GM21390 (cell line): Measurements from ENCODE around the gene CAPN8.

Source experiments
- ATAC-seq: cut with Tn5 transposase; IDR thresholded peaks from one replicate; pipeline ENCODE4 v1.9.1; 2021; ENCODE audit not compliant: unreplicated experiment

CAPN8 gene

DNA sequence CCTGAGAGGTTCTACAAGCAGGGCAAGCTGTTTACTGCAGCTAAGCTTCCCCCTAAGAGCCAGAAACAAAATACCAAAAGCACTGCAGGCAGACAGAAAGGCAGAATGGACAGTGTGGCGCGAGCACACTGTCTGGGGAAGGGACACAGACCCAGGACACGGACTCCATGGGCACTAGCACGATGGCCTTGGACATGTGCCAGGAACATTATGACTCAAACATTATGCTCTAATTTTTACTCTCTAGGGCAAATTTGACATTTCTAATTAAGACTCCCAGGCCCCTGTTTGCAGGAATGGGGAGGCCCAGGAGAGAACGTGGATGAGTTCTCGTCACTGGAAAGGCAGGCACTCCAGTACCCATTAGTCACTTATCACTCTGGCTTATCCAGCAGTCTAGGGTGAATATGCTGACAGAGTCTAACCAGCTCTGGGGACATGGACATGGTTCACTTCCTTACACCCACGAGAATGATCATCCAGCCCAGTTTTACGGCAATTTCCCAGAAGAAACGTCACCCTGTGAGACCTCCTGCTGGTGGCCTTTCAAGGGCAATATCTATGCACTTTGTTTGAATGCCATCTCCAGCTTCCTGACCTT lies 45.1 kb downstream of the CAPN8 start:
- no peak for ATAC-seq

DNA sequence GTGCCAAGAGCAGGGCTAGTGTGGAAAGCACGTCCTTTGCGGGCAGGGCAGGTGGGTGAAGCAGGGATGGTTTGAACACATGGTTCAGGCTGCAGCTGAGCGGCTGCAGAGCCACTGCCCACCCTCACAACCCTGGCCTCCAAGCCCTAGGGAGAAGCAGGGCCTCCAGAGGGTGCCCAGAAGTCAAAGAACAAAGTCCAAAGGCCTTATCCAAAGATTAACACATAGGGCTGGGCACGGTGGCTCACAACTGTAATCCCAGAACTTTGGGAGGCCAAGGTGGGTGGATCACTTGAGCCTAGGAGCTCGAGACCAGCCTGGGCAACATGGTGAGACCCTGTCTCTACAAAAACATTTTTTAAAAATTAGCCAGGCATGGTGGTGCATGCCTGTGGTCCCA lies 46.8 kb downstream of the CAPN8 start:
- ATAC-seq = no peak

DNA sequence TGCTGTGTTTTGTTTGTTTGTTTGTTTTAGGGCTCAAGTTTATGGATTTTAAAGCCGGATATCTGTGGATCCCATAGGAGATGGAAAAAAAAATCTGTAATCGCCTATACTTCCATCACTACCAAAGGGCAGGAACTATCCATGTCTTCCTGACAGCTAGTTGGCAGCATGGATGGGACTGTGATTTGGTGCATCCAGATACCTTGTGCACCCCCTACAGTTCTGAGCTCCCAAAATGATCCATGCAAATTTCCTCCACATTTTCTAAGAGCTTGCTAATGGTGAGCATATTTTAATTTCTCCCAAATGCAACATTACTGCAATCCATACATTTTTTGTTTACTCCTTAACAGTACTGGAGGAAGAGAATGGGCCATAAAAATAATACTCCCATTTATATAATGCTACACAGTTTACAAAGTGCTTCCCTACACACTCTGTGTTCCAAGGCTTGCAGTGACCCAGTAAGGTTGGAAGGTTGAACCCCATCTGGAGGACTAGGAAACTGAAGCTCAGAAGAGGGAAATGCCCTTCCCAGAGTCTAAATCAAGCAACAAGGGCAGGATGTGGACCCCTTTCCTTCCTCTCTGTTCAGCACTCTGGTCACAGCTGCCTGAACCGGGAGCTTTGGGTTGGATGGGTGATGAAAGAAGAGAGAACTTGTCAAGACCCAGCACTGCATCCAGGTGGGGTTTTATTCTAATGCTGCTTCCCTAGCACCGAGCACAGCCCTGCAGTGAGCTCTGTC lies 48.0 kb downstream of the CAPN8 start:
- no peak for ATAC-seq

DNA sequence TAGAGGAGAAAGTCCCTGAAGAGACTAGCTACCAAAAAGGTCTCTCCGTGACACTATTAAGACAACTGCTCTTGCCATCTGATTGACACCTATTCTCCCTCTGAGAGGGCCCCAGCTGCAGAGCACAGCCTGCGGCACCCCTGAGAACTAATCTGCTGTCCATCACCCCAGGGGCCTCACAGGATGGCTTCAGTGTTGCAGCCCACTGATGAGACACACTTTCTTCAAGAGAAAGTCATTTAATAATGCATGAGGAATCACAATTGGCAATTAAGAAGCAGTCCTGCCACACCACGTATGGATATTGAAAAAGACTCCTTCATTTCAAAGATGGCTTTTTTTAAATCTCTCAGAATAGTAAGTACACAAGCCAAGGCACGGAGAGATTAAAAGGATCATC lies 48.9 kb downstream of the CAPN8 start:
- ATAC-seq = no peak

DNA sequence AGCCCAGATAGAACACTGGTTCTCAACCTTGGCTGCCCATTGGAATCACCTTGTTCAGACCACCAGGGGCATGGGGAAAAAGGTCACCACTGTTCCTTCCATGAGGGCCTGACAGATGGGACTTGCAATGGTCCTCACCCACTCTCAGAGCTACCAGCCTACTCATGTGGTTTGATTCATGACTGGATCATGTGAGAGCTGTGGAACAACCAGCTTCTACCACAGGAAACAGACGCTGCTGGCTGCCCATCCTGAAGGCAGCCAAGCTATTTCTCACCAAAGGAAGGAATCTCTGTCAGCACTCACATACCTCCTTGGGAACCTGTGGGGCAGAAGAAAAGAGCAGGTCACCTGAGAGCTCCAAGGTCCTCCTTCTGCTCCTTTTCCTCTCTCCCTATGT lies 53.6 kb downstream of the CAPN8 start:
- no peak for ATAC-seq

DNA sequence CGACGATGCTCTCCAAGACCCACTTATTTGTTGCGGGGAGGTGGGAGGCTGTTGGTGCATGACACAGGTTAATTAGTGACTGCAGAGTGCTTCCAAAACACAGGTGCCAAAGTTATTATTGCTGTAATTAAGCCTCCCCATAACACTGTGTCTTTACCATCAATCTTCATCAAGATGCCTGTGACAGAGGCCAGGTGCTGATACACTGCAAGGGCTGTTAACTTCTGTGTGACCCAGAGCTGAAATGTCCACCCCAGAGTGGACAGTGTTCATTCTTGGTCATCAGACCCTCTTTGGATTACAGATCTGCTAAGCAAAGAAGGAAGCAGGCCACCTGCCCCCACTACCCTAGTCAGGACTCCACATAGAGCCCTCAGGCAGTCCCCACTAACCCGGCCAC lies 55.5 kb downstream of the CAPN8 start:
- no peak for ATAC-seq

DNA sequence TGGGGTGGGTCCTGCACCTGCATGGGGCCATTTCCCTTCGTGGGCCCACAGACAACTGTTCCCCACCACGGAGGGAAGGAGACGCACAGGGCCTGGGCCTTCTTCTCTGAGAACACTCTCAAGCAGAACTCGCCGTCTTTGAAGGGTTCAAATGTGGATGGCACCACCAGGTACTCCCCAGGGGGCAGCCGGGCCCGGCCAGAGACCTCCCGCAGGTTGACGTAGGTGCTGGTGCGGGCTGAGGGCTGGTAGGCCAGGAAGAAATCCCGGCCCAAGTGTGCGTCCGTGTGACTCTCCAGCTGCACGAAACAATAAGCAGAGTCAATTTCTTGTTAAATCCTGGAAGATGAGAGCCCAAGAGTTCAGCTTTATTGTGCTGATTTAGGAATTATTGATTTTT lies 56.4 kb downstream of the CAPN8 start:
- no peak for ATAC-seq

DNA sequence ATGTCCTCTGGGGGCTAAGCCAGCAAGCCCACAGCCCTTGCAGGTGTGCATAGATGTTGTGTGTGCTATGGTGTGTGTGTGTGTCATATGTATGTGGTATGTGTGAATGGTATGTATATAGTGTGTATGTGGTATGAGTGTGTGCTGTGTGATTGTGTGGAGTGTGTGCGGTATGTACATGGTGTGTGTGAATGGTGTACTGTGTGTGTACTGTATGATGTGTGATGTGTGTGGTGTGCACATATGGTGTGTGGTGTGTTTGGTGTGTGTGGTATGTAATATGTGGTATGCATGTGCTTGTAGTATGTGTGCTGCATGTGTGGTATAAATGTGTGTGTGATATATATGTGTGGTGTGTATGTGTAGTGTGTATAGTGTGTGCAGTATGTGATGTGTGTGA lies 107.0 kb downstream of the CAPN8 start:
- no peak for ATAC-seq

DNA sequence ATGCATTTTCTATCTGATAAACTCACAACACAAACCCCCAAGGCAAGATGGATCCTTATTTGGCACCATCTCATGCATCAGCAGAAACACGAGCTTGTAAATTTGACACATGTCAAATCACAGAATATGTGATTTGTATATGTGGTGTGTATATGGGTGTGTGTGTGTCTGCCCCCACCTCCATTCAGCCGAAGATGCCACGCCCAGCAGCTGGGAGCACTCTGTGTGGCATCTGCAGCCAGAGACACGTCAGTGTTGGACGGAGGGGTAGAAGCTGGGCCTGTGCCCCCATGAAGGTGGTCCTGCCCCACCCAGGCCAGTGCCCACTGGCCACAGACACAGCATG lies 108.4 kb downstream of the CAPN8 start:
- ATAC-seq = no peak

DNA sequence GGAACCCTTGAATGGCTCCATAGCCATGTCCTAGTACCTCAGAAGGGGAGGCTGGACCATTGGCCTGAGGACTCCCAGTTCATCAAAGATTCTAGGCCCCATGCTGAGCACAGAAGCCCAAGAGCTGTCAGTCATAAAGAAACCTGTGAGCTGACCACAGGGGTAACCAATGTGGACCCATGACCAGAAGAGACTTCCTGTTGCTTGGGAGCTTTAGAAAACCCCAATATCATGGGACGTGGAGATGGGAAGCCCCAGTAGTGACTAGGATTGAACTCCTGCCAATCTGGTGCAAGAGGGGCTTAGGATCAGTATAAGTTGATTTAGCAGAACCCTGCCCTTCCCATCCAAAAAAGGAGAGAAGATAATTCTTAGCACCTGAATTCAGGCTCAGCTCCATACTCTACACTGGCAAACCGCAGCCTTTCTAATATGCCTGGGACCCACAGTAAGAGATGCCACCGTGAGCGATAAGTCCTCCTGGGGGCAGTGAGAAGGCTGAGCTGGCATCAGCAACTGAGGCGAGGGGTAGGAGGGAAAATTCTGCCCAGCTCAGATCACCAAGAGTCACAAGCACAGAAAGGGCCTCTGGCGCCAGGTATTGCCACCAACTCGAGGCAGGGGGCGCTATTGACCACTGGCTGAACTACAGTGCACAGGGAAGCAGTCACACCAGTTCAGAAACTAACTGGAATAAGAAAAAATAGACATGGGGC lies 108.9 kb downstream of the CAPN8 start:
- peak; percentile 77 for ATAC-seq

DNA sequence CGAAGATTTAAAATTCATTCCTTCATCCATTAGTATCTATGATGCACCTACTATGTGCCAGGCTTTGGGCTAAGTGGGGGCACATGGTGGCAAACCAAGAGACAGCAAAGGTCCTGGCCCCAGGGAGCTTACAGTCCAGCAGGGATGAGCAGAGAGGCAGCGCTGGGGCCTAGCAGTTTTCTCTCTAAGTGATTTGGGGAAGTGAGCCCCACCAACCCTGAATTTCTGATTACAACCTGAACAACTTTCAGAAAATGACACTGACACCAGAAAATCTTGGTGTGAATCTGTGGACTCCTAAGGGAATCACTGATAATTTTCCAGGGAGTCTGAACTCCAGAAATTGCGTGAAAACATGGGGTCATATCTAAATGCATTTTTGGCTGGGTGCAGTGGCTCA lies 111.5 kb downstream of the CAPN8 start:
- ATAC-seq = no peak

DNA sequence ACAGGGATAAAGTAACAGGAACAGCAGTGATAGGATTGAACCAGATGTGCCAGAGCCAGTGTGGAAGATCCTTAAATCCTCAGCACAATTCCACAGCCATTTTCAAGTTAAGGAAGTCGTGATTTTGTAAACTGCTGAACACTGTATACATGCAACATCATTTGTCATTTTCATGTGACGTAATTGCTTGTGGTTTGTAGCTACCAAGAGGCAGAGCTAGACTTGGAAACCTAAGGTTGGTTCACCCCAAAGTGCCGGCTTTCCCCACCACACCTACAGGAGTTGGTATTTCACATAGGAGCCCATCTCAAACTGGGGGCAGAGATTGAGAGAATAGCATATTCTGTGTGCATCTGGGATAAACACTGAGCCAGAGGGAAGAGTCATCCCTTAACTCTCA lies 113.9 kb downstream of the CAPN8 start:
- ATAC-seq = no peak

DNA sequence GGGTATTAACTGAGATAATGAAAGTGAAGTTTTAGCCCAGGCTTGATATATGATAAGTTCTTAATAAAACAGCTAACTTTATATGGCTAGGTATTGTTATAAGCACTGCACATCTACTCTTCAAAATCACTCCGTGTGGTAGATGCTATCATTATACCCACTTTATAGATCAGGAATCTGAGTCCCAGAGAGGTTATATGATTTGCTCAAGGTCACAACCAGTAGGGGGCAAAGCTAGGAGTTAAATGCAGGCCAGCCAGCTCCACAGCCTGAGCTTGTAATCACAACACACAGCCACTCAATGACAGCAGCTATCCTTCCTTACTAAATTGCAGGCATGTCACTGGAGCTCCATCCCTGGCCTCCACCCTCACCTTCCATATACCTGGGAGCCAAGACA lies 115.8 kb downstream of the CAPN8 start:
- no peak for ATAC-seq

DNA sequence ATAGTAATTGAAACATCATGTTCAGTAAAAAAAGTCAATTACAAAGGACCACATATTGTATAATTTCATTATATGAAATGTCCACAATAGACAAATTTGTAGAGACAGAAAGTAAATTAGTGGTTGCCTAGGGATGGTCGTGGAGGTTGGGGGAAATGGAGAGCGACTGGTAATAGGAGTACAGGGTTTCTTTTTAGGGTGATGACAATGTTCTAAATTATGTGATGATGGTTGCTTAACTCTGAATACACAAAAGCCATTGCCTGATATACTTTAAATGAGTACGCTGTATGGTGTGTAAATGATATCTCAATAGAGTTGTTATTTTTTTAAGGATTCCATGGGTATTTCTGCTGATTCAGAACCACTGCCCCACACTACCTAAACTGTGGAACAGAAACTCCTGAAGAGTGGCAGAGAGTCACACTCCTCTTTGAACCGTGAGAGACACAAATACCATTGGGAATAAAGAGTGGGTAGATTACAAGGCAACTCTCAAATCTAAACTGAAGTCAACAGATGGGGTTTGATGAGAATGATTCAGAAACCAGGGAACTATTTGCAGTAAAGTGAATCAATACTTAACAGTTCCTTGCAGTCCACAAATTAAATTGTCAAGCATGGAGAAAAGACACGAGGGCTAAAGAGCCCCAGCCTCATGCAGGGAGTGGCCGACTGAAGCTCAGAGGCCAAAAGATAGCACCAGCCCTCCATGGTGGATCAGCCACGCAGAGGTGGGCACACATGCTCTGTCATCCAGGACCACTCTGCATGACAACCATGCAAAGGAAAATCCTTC lies 118.0 kb downstream of the CAPN8 start:
- no peak for ATAC-seq

DNA sequence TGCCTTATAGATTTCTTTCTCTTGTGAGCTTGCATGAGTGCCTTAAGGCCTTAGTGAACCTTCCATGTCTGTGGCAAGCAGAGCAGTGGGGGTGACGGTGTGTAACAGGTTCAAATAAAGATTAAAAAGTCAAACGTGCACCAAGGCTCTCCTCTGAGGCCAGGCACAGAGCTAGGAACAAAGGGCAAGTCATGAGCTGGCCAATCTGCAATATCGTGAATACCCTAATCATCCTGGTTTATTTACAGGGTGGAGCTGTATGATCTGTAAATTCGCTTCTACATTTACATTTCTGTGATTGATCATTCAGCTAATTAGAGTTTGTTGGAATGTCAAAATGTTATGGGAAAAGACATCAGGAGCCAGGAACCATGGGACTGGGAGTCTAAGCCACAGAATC lies 120.2 kb downstream of the CAPN8 start:
- ATAC-seq = no peak

DNA sequence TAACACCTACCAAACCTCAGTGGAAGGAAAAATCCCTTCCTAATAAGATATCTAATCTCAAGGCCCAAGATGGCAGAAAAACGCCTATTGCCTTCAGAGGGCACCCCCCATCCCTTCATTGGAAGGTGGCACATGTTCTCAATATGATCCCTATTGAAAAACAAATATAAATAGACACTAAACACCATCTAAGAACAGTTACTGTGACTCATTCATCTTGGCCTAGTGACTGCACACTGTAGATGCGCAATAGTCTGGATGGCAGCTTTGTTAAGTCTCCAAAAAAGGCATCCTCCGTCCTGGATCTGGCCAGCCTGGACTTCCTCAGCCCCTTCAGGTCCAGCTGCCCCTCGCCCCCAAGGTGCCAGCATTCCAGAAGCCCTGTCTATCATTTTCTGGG lies 121.9 kb downstream of the CAPN8 start:
- no peak for ATAC-seq

DNA sequence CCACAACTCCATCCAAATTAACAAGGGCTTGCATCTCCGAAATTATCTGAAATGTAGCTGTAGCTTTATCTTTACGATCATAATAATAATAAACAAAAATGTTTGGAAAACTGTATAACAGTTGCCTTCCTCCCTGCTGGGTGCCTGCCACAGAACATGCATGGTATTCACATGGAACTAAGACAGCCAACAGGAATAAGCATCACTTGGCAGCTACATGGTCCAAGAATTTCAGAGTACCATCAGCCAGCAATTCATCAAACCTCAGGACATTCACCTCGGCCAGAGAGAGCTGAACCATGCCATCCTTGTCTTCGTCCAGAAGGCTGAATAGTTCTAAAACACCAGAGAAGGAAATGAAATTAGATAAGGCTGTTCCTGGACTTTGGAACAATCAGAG lies 122.7 kb downstream of the CAPN8 start:
- no peak for ATAC-seq

DNA sequence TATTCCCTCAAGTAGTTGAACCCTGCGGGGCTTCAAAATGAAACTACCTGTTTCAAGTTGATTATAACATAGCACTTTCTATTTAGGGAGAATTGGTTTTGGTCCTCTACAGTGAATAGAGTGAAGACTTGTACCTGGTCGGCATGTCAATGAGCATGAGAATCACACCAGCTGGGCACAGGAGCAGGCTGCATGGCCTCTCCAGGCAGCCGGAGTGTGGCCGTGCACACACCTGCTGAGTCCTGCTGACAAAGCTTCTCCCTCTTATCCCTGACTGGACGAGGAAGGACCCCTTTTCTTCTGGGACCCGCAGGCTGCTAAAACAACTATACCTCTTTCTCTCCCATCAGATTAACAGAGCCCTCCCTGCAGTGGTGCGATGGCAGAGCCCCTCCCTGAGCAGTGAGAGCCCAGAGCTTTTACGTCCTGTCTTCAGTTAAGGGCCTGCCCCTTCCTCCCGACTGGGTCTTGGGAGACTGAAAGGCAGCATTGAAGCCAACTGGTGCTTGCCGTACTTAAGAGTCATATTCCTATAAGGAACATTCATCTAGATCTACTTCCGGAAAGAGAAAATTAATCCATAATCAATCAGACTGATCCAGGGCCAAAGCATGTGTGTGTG lies 124.9 kb downstream of the CAPN8 start:
- ATAC-seq = no peak

DNA sequence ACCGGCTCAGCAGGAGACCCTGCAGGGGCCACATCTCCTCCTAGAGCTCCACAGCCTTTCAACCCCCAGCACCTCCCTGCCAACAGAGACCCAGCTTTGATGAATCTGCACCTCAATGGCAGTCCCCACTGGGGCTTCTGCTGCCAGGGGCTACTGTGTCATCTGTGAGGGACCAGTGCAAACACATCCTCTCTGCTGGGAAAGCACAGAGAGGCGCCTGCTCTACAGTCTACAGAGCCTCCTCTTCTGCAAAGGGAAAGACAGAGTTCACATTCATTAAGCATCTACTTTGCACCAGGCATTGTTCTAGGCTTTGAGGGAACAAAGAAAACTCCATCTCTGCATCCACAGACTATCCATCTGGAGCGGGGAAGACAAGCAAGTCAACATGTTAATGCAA lies 125.8 kb downstream of the CAPN8 start:
- no peak for ATAC-seq

DNA sequence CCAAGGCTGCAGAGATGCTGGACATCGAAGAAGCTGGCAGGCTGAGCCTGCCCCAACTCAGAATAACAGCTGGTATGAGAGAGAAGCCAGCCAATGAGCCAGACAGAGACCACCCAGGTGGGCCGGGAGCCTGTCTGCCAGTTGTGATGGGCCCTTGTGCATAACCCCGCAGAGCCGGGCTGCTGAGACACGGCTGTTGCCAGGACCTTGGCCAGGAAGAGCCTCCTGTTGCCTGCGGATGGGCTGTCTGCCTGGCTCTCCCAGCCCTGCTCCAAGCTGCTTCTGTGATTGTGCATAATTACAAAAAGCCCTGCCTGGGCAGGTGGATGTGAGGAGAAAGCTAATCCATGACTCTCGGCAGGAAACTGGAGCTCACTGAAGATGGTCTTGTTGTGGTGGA lies 126.5 kb downstream of the CAPN8 start:
- no peak for ATAC-seq

DNA sequence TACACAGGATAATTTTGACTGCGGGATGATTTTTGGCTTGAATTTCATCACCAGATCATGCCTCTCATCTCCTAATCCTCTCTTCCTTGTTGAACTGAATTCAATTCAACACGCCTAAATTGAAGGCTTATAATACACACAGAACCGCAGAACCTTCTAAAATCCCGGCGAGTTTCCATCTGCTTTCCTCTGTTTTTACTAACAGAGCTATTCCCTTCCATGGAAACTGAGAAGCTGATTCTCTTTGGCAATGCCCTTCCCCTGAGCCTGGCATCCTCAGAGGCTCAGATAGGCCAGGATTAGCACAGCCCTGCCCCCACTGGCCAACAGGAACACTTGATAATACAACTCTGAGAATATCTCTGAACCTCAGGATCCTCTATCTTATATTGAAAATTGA lies 130.2 kb downstream of the CAPN8 start:
- ATAC-seq = no peak
